H9 (cell line): ENCODE data around the gene MAPKAPK2. TPM values are rescaled to one million over a fixed set of nuclear protein-coding genes. Genes with fewer than 3 reads are reported as not detected.

Source experiments
- DNase-seq: peaks from one replicate; pipeline ENCODE4 v3.0.0-alpha.2; 2017
- H2AFZ ChIP-seq: one replicate; pipeline ENCODE4 v1.6.1; 2013; ENCODE audit warnings: mild to moderate bottlenecking, low read length, control low read depth, moderate library complexity
- H2AK5ac ChIP-seq: 2 replicates; pipeline ENCODE4 v1.6.1; 2013; ENCODE audit warnings: low read length, control low read depth, mixed read lengths; ENCODE audit not compliant: insufficient read length
- H2BK120ac ChIP-seq: one replicate; pipeline ENCODE4 v1.6.1; 2013; ENCODE audit warnings: low read depth, mild to moderate bottlenecking, low read length, control low read depth, inconsistent platforms; ENCODE audit not compliant: poor library complexity, severe bottlenecking
- H2BK12ac ChIP-seq: 2 replicates; pipeline ENCODE4 v1.6.1; 2013; ENCODE audit warnings: low read length, control low read depth, mixed read lengths, low read depth; ENCODE audit not compliant: insufficient read length
- H2BK15ac ChIP-seq: 2 replicates; pipeline ENCODE4 v1.6.1; 2013; ENCODE audit warnings: low read depth, low read length, control low read depth
- H2BK20ac ChIP-seq: one replicate; pipeline ENCODE4 v1.6.1; 2013; ENCODE audit warnings: low read depth, mild to moderate bottlenecking, low read length, control low read depth, inconsistent platforms; ENCODE audit not compliant: poor library complexity, severe bottlenecking
- H2BK5ac ChIP-seq: 2 replicates; pipeline ENCODE4 v1.6.1; 2013; ENCODE audit warnings: low read length, control low read depth, mixed read lengths; ENCODE audit not compliant: insufficient read length
- H3K14ac ChIP-seq: 2 replicates; pipeline ENCODE4 v1.6.1; 2013; ENCODE audit warnings: low read length, control low read depth; ENCODE audit not compliant: insufficient read depth
- H3K18ac ChIP-seq: 2 replicates; pipeline ENCODE4 v1.6.1; 2013; ENCODE audit warnings: low read depth, mild to moderate bottlenecking, mixed read lengths, low read length, control low read depth; ENCODE audit not compliant: insufficient read length
- H3K23ac ChIP-seq: 2 replicates; pipeline ENCODE4 v1.6.1; 2013; ENCODE audit warnings: low read length, control low read depth, mixed read lengths, low read depth; ENCODE audit not compliant: insufficient read length
- H3K23me2 ChIP-seq: 2 replicates; pipeline ENCODE4 v1.6.1; 2013; ENCODE audit warnings: low read depth, mild to moderate bottlenecking, mixed read lengths, low read length, control low read depth; ENCODE audit not compliant: insufficient read length, poor library complexity, severe bottlenecking
- H3K27ac ChIP-seq: 2 replicates; pipeline ENCODE4 v1.5.1; 2013; ENCODE audit warnings: low read length, control low read depth, mixed read lengths, low read depth; ENCODE audit not compliant: insufficient read length
- H3K27me3 ChIP-seq: 2 replicates; pipeline ENCODE4 v1.6.1; 2013; ENCODE audit warnings: low read length, control low read depth, inconsistent platforms; ENCODE audit not compliant: insufficient read depth
- H3K4ac ChIP-seq: 2 replicates; pipeline ENCODE4 v1.6.1; 2013; ENCODE audit warnings: low read depth, mild to moderate bottlenecking, control low read depth, inconsistent platforms, low read length, moderate library complexity
- H3K4me1 ChIP-seq: 2 replicates; pipeline ENCODE4 v1.6.1; 2013; ENCODE audit warnings: low read length, control low read depth, inconsistent platforms; ENCODE audit not compliant: insufficient read depth
- H3K4me2 ChIP-seq: 2 replicates; pipeline ENCODE4 v1.6.1; 2013; ENCODE audit warnings: low read length, control low read depth, mixed read lengths; ENCODE audit not compliant: insufficient read length, insufficient read depth
- H3K56ac ChIP-seq: 2 replicates; pipeline ENCODE4 v1.6.1; 2013; ENCODE audit warnings: low read depth, mild to moderate bottlenecking, mixed read lengths, low read length, control low read depth; ENCODE audit not compliant: insufficient read length
- H3K79me1 ChIP-seq: 2 replicates; pipeline ENCODE4 v1.6.1; 2013; ENCODE audit warnings: low read depth, mild to moderate bottlenecking, moderate library complexity, low read length, control low read depth, inconsistent platforms; ENCODE audit not compliant: insufficient read depth, poor library complexity, severe bottlenecking
- H3K79me2 ChIP-seq: 2 replicates; pipeline ENCODE4 v1.6.1; 2013; ENCODE audit warnings: low read length, control low read depth, inconsistent platforms; ENCODE audit not compliant: insufficient read depth
- H3K9ac ChIP-seq: 2 replicates; pipeline ENCODE4 v1.6.1; 2013; ENCODE audit warnings: low read length, control low read depth, mixed read lengths; ENCODE audit not compliant: insufficient read length; ENCODE audit errors: extremely low read depth
- H3K9me3 ChIP-seq: one replicate; pipeline ENCODE4 v1.6.1; 2013; ENCODE audit warnings: low read depth, low read length, inconsistent platforms; ENCODE audit not compliant: control insufficient read depth
- H3T11ph ChIP-seq: one replicate; pipeline ENCODE4 v1.6.1; 2013; ENCODE audit warnings: mild to moderate bottlenecking, low read length, control low read depth, inconsistent platforms
- H4K20me1 ChIP-seq: one replicate; pipeline ENCODE4 v1.6.1; 2013; ENCODE audit not compliant: control insufficient read depth, insufficient read length, insufficient read depth
- H4K5ac ChIP-seq: 2 replicates; pipeline ENCODE4 v1.6.1; 2013; ENCODE audit warnings: low read depth, mild to moderate bottlenecking, mixed read lengths, low read length, control low read depth; ENCODE audit not compliant: insufficient read length
- H4K8ac ChIP-seq: replicated peaks from 2 replicates; pipeline ENCODE4 v1.6.1; 2013; ENCODE audit warnings: low read length, control low read depth, mixed read lengths, low read depth; ENCODE audit not compliant: insufficient read length
- H4K91ac ChIP-seq: 2 replicates; pipeline ENCODE4 v1.6.1; 2013; ENCODE audit warnings: low read depth, mild to moderate bottlenecking, moderate library complexity, mixed read lengths, low read length, control low read depth; ENCODE audit not compliant: insufficient read length
- H3K27ac Mint-ChIP-seq, 3 experiments: 2 replicates in 2 of 3; 3 replicates in 1 of 3; pipeline ENCODE4 v1.8.0; 2020 to 2021; ENCODE audit warnings: mixed read lengths in 3 of 3, mild to moderate bottlenecking in 1 of 3, moderate library complexity in 1 of 3
- H3K27me3 Mint-ChIP-seq: 2 replicates; pipeline ENCODE4 v1.8.0; 2021; ENCODE audit warnings: low read depth, mild to moderate bottlenecking, moderate library complexity, mixed read lengths
- H3K36me3 Mint-ChIP-seq, 3 experiments: 2 replicates in 2 of 3; 3 replicates in 1 of 3; pipeline ENCODE4 v1.8.0; 2020 to 2021; ENCODE audit warnings: low read depth in 3 of 3, mixed read lengths in 3 of 3; ENCODE audit not compliant: insufficient read depth in 1 of 3
- H3K4me1 Mint-ChIP-seq, 2 experiments: 2 replicates each; pipeline ENCODE4 v1.8.0; 2020; ENCODE audit warnings: mixed read lengths in 2 of 2
- H3K4me3 Mint-ChIP-seq, 2 experiments: 2 replicates in 1 of 2; 3 replicates in 1 of 2; pipeline ENCODE4 v1.8.0; 2020 to 2021; ENCODE audit warnings: mild to moderate bottlenecking in 2 of 2, mixed read lengths in 2 of 2, moderate library complexity in 1 of 2
- H3K9me3 Mint-ChIP-seq, 2 experiments: 2 replicates in 1 of 2; 3 replicates in 1 of 2; pipeline ENCODE4 v1.8.0; 2020; ENCODE audit warnings: mild to moderate bottlenecking in 2 of 2, mixed read lengths in 2 of 2, moderate library complexity in 1 of 2
- WGBS: extraction: QIAGEN DNeasy Blood & Tissue Kit; methylation state at CpG from one replicate; pipeline ENCODE4 v1.1.7; 2013; ENCODE audit warnings: missing lambda C conversion rate, low lambda C conversion rate, mixed read lengths; ENCODE audit not compliant: insufficient read length; ENCODE audit errors: extremely low coverage; 5-methylcytosine and 5-hydroxymethylcytosine counted together
- total RNA-seq: library from RNA; stranded (reverse); gene quantifications from 2 replicates; pipeline ENCODE4 v1.2.1, GENCODE V29; 2021
- TF ChIP-seq, protein P1 (sequence below): fragments of 200-600 bp; sonication (generic); conservative IDR thresholded peaks from 3 replicates; pipeline ENCODE4 v1.8.0; 2021; ENCODE audit warnings: antibody characterized with exemption, mild to moderate bottlenecking

Gene MAPKAPK2
- total RNA-seq, 1 experiment from 2014 or later, result 50.1 TPM

DNA sequence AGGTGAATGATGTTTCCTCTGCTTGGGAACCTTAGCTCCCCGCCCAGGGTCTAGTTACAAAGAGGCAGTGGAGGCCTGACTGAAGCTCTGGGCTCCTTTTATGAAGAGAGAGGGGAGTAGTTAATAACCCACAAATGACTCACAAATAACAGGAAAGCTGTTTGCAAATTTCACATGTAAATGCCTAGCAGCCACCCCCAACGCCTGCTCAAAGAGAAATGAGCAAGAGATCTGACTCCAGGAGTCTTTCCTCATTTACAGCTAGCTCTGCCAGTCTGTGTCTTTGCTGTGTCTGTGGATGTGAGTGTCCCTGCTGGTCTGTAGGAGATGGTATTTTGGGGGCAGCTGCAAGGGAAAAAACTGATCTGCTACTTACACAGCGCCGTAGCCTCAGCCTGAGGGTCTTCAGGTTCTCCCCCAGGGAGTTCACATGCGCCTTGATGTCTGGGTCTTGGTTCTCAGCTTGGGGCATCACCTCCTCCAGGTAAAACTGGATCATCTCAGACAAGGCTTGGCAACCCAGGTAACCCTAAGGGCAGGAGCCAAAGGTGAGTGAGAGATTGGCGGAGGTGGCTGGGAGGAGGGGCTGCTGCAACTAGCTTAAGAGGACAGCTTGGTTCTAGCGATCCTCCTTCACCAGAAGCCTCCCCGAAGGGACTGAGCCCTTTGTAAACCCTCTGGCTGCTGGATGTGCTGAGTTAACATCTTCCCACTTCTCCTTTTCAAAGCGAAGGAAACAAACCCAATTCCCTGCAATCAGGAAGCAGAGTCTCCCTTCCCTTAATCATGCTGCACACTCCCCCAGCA, 86.0 kb downstream of the MAPKAPK2 start, which contains the start of gene IL19:
Gene IL19, plus strand, starts transcription at position 243 of the 807 bp plus-strand sequence. CDS start 65,890 bp downstream, outside the sequence.
- H3K27ac Mint-ChIP-seq, result no peak within 1 kb of the TSS
- H3K9me3 Mint-ChIP-seq, result no peaks in the 10 kb centered on the region
- Histone ChIP-seq H3K4ac (no peak within 1 kb of the TSS), H4K91ac (no peak within 1 kb of the TSS), H3K9me3 (no peaks in the 10 kb centered on the region), H3K79me1 (no peaks in the 10 kb centered on the region), H3K27ac (no peak within 1 kb of the TSS), H2BK120ac (no peak within 1 kb of the TSS), H2BK15ac (no peak within 1 kb of the TSS), H4K8ac (no peak within 1 kb of the TSS), H3K56ac (no peak within 1 kb of the TSS), H4K20me1 (no peaks in the 10 kb centered on the region), H2AK5ac (no peak within 1 kb of the TSS), H3K9ac (no peak within 1 kb of the TSS), H2AFZ (no peak within 1 kb of the TSS), H3K18ac (no peak within 1 kb of the TSS), H3K4me1 (peaks cover 3% of the 10 kb centered on the region; the same call in 1 of the 2 replicates), H3K27me3 (no peaks in the 10 kb centered on the region), H2BK20ac (no peak within 1 kb of the TSS), H4K5ac (no peak within 1 kb of the TSS), H2BK12ac (no peak within 1 kb of the TSS), H2BK5ac (no peak within 1 kb of the TSS), H3K14ac (no peak within 1 kb of the TSS), H3K23me2 (no peaks in the 10 kb centered on the region), H3K79me2 (no peaks in the 10 kb centered on the region), H3K4me2 (no peak within 1 kb of the TSS), H3K23ac (no peak within 1 kb of the TSS), H3T11ph (no peak within 1 kb of the TSS)
- no peak within 1 kb of the TSS for H3K4me3 Mint-ChIP-seq
- TF ChIP-seq, protein P1, sequence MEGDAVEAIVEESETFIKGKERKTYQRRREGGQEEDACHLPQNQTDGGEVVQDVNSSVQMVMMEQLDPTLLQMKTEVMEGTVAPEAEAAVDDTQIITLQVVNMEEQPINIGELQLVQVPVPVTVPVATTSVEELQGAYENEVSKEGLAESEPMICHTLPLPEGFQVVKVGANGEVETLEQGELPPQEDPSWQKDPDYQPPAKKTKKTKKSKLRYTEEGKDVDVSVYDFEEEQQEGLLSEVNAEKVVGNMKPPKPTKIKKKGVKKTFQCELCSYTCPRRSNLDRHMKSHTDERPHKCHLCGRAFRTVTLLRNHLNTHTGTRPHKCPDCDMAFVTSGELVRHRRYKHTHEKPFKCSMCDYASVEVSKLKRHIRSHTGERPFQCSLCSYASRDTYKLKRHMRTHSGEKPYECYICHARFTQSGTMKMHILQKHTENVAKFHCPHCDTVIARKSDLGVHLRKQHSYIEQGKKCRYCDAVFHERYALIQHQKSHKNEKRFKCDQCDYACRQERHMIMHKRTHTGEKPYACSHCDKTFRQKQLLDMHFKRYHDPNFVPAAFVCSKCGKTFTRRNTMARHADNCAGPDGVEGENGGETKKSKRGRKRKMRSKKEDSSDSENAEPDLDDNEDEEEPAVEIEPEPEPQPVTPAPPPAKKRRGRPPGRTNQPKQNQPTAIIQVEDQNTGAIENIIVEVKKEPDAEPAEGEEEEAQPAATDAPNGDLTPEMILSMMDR, result no peak
- DNase-seq, result peak; percentile 37
- H3K4me1 Mint-ChIP-seq, result peaks cover 29 to 35% of the 10 kb centered on the region in 2 experiments
- H3K27me3 Mint-ChIP-seq, result peaks cover 13% of the 10 kb centered on the region
- H3K36me3 Mint-ChIP-seq, result no peaks in the 10 kb centered on the region
- WGBS, result no CpG with 5 or more reads among the region's 9 CpGs
